Measurements from ENCODE around the gene RARRES1. TPM values are rescaled to one million over a fixed set of nuclear protein-coding genes. Genes with fewer than 3 reads are reported as not detected.

RARRES1 gene
- total RNA-seq, 1 experiment from 2014 or later = 0.81 TPM

- Mint-ChIP-seq H3K9me3 (no peaks in the 10 kb centered on the region), H3K36me3 (ENCODE audit: insufficient read depth in 1 of 3, low read depth in 3 of 3) (peaks cover 0 to 13% (median 4%) of the 10 kb centered on the region in 3 experiments; a peak in 4 of 7 replicates), H3K4me3 (no peak overlapping the region), H3K27ac (no peak overlapping the region), H3K27me3 (ENCODE audit: low read depth) (no peaks in the 10 kb centered on the region), H3K4me1 (0 out of 4 replicates have a peak, but pooled peaks cover 0 to under 1% of the 10 kb centered on the region in 2 experiments)
- DNase-seq = no peak
- Histone ChIP-seq H3K27ac (ENCODE audit: insufficient read length, low read depth, low read length) (no peak overlapping the region), H3K79me2 (ENCODE audit: insufficient read depth, low read length) (no peaks in the 10 kb centered on the region), H2BK20ac (ENCODE audit: low read depth, low read length, poor library complexity, severe bottlenecking) (no peak overlapping the region), H3K4ac (ENCODE audit: low read depth, low read length) (no peak overlapping the region), H4K5ac (ENCODE audit: insufficient read length, low read depth, low read length) (no peak overlapping the region), H2AK5ac (ENCODE audit: insufficient read length, low read length) (no peak overlapping the region), H3K9ac (ENCODE audit: extremely low read depth, insufficient read length, low read length) (no peak overlapping the region), H3K27me3 (ENCODE audit: insufficient read depth, low read length) (no peaks in the 10 kb centered on the region), H4K8ac (replicated peaks; ENCODE audit: insufficient read length, low read depth, low read length) (no peak overlapping the region), H3K23me2 (ENCODE audit: insufficient read length, low read depth, low read length, poor library complexity, severe bottlenecking) (no peaks in the 10 kb centered on the region), H3K9me3 (ENCODE audit: control insufficient read depth, low read depth, low read length) (no peaks in the 10 kb centered on the region), H3K4me2 (ENCODE audit: insufficient read depth, insufficient read length, low read length) (no peak overlapping the region), H3T11ph (ENCODE audit: low read length) (no peak overlapping the region), H2BK120ac (ENCODE audit: low read depth, low read length, poor library complexity, severe bottlenecking) (no peak overlapping the region), H3K18ac (ENCODE audit: insufficient read length, low read depth, low read length) (no peak overlapping the region), H2AFZ (ENCODE audit: low read length) (no peak overlapping the region), H3K56ac (ENCODE audit: insufficient read length, low read depth, low read length) (no peak overlapping the region), H3K4me1 (ENCODE audit: insufficient read depth, low read length) (no peaks in the 10 kb centered on the region), H3K79me1 (ENCODE audit: insufficient read depth, low read depth, low read length, poor library complexity, severe bottlenecking) (no peaks in the 10 kb centered on the region), H4K91ac (ENCODE audit: insufficient read length, low read depth, low read length) (no peak overlapping the region), H2BK15ac (ENCODE audit: low read depth, low read length) (no peak overlapping the region), H2BK12ac (ENCODE audit: insufficient read length, low read depth, low read length) (no peak overlapping the region), H3K14ac (ENCODE audit: insufficient read depth, low read length) (no peak overlapping the region), H2BK5ac (ENCODE audit: insufficient read length, low read length) (no peak overlapping the region), H3K23ac (ENCODE audit: insufficient read length, low read depth, low read length) (no peak overlapping the region), H4K20me1 (ENCODE audit: control insufficient read depth, insufficient read depth, insufficient read length) (no peaks in the 10 kb centered on the region)
- WGBS (ENCODE audit: extremely low coverage, insufficient read length, low lambda C conversion rate) = no CpG with 5 or more reads among the region's 4 CpGs
- TF ChIP-seq, protein P1, sequence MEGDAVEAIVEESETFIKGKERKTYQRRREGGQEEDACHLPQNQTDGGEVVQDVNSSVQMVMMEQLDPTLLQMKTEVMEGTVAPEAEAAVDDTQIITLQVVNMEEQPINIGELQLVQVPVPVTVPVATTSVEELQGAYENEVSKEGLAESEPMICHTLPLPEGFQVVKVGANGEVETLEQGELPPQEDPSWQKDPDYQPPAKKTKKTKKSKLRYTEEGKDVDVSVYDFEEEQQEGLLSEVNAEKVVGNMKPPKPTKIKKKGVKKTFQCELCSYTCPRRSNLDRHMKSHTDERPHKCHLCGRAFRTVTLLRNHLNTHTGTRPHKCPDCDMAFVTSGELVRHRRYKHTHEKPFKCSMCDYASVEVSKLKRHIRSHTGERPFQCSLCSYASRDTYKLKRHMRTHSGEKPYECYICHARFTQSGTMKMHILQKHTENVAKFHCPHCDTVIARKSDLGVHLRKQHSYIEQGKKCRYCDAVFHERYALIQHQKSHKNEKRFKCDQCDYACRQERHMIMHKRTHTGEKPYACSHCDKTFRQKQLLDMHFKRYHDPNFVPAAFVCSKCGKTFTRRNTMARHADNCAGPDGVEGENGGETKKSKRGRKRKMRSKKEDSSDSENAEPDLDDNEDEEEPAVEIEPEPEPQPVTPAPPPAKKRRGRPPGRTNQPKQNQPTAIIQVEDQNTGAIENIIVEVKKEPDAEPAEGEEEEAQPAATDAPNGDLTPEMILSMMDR (conservative IDR thresholded peaks at IDR 0.05) = no peak
Observed at GRCh38 chr3:158742871-158743663, 10.8 kb upstream of the RARRES1 start.

Data from H9 (cell line).